ENCODE data around the gene IGSF9.

Gene IGSF9

GRCh38 chr1:159972443-159973205 lies 27.2 kb upstream of the IGSF9 start:
- DNase-seq (ENCODE audit: low read depth in 2 of 2) = no peak

DNA sequence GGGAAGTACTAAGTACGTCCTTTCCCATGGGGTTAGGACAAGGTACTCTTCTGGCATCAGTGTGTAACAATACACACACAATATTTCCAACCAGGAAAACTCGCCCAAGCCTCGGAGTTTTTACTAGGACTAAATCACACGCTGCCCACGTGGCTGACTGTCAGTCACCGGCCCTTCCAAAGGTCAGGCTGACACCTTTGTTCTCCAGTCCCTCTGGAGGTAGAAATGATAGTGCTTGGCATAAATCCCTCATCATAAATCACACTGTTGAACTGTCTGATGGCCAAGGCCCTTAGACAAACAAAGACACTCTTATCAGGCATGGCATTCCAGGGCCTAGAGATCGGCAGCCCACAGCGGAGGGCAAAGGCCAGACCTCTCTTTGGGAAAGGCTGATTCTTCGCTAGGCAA lies 25.5 kb upstream of the IGSF9 start:
- DNase-seq (ENCODE audit: low read depth in 2 of 2) = no peak

DNA sequence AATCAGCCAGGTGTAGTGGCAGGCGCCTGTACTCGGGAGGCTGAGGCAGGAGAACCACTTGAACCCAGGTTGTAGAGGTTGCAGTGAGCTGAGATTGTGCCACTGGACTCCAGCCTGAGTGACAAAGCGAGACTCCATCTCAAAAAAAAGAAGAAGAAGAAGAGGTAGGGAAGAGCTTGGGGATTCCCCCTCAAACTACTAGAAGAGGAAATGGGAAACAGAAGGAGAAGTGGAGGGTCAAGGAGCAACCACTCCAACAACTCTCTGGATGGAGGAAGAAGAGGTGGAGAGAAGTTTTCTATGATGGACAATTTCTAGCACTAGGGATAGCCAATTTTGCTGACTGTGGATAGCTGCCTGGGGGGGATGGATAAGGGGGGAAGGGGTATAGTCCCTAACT lies 23.5 kb upstream of the IGSF9 start:
- DNase-seq (ENCODE audit: low read depth in 2 of 2) = no peak

GRCh38 chr1:159965263-159965662 lies 19.9 kb upstream of the IGSF9 start:
- DNase-seq (ENCODE audit: low read depth in 2 of 2) = no peak

DNA sequence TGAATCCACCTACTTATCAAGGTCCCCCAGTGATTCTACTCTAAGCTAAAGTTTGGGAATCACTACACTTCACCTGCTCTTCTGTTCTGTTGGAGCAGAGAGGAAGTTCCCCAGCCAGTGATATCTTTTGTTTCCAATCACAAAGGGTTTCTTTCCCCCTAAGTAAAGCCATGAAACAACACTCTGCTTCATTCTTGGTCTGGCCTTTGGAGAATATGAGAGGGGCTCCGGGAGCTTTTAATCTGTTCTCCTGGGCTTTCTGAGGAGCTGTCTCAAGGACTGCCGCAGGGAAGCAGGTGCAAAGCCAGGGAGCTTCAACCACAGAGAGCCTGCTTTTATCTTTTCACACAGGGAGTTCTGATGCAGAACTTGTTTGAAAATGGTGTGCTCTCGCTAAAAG lies 18.7 kb upstream of the IGSF9 start:
- no peak for DNase-seq (ENCODE audit: low read depth in 2 of 2)

- DNase-seq (ENCODE audit: low read depth in 2 of 2) = no peak
These were observed 16.8 kb upstream of the IGSF9 start for GRCh38 chr1:159962176-159962575.

DNA sequence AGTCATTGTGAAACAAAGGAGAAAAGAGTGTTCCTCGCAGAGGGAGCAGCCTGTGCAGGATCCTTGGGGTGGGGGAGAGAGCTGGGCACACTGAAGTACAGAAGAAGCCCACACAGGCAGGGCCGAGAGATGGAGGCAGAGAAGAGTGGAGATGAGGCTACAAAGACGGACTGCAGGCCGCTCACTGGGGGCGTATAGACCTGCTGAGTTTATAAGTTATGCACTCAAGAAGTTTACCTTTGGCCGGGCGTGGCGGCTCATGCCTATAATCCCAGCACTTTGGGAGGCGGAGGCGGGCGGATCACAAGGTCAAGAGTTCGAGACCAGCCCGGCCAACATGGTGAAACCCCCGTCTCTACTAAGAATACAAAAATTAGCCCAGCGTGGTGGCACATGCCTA lies 16.2 kb upstream of the IGSF9 start:
- no peak for DNase-seq (ENCODE audit: low read depth in 2 of 2)

GRCh38 chr1:159960721-159961381 lies 15.4 kb upstream of the IGSF9 start:
- no peak for DNase-seq (ENCODE audit: low read depth in 2 of 2)

- DNase-seq (ENCODE audit: low read depth in 2 of 2) = no peak
These were observed 14.0 kb upstream of the IGSF9 start for GRCh38 chr1:159959451-159959850.

DNA sequence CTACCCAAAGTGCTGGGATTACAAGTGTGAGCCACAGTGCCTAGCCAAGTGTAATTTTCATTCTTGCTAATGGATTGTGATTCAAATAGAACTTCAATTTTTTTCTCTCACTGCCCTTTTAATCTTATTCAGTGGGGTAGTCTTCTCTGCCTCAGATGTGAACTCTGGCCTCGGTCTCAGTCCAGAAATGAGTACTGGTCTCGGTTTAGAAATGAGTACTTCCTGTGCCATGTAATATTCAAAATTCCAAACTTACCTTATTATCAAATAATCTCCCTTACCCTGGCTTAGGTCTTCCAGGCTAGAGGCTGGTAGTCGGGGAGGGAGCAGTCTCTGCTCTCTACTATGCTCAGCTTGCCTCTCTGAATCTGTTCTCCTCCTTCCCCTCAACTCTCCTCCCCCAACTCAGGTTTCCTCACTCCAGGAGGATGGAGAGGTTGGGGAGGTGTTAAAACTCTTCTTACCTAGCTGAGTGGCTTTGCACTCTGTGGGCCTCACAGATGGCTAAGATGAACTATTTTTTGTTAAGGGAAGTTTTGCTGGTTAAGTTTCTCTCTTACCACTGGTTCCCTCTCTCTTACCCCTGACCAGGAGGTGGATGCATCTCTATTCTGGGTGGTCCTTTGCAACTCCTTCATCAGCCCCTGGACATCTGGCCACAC lies 13.4 kb upstream of the IGSF9 start:
- no peak for DNase-seq (ENCODE audit: low read depth in 2 of 2)

- no peak for DNase-seq (ENCODE audit: low read depth in 2 of 2)
These were observed 12.4 kb upstream of the IGSF9 start for GRCh38 chr1:159957824-159958268.

GRCh38 chr1:159955456-159955855 lies 10.0 kb upstream of the IGSF9 start:
- DNase-seq (ENCODE audit: low read depth in 2 of 2) = no peak

DNA sequence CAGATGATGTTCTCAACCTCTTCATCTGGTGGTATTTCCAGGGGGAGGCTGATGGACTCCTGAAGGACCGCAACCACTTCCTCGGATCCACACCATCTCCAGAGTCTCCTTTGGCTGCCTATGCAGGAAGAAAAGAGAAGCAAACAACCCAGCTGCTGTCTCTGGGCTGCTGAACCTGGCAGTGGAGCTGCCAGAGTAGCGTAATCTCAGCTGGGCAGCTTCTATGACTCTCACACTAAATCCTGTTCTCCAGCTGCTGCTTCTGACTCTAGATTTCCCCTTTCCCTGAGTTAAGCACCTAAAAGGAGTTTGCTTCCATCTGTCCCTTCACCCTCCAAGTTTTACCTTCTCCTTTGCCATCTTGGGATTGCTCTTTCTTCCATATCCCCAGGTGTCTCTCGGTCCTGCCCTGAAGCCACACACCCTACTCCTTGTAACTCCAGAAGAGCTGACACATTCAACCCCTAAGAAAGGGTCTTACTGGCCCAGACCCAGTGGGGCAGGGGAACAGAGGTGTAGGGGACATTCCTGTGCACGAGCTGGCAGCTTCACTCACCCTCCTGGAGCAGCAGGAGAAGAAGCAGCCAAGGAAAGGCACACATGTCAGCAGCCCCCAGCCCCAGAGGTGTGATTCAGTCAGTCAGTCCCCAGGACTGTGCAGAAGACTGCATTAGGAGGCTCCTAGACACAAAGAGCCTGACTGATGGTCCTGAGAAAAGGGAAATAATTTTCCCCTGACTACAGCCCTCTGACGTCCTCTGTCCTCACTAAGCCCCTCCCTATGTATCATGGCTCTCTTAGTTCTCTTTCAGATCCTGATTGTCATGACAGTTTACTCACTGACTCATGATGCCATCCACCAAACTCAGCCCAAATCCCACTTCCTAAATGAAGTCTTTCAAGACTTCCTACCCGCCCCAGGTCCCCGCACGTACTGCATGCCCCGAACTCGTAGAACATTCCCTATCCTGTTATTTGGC lies 8.4 kb upstream of the IGSF9 start, which contains the start of gene SLAMF9:
TSS of gene SLAMF9 (minus strand) at position 702 of the 980 bp plus-strand sequence. CDS start at position 602, 100 bp downstream.
- DNase-seq (ENCODE audit: low read depth in 2 of 2) = no peak

DNA sequence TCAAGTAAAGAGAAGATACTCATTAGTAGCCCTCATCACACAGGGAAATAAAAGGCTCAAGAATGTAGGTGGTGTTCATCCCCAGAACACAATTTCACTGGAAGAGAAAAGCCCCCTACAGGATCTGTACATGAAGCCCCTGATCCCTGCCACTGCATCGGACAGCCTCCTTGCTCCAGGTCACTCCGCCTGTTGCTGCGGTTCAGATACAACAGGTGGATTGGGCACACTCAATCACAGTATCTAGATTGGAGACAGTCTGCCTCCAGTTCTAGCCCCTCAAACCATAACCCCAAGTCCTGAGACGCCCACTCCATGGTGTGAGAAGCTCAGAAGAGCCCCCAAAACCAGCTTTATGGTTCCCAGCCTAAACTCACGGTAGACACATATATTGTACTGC lies 7.5 kb upstream of the IGSF9 start:
- DNase-seq (ENCODE audit: low read depth in 2 of 2) = no peak

DNA sequence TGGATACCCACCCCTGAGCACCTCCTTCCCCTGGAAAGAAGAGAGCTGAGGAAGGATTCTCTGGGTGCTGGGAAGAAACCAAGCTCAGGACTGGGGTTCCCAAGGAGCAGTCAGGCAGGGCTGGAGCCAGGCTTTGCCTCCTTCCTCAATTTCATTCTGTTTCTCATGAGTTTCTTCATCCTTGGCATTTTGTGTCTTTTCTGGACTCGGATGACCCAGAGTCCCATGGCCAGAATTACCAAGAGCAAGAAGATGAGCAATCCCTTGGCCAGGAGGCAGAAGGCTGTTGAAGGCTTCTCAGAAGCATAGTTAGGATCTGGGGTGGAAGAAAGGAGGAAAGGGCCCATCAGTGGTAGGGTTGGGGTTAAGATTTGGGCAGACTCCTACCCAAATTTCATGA lies 6.1 kb upstream of the IGSF9 start:
- DNase-seq (ENCODE audit: low read depth in 2 of 2) = no peak

GRCh38 chr1:159951016-159951415 lies 5.6 kb upstream of the IGSF9 start:
- no peak for DNase-seq (ENCODE audit: low read depth in 2 of 2)

GRCh38 chr1:159949981-159950381 lies 4.6 kb upstream of the IGSF9 start:
- DNase-seq (ENCODE audit: low read depth in 2 of 2) = no peak

DNA sequence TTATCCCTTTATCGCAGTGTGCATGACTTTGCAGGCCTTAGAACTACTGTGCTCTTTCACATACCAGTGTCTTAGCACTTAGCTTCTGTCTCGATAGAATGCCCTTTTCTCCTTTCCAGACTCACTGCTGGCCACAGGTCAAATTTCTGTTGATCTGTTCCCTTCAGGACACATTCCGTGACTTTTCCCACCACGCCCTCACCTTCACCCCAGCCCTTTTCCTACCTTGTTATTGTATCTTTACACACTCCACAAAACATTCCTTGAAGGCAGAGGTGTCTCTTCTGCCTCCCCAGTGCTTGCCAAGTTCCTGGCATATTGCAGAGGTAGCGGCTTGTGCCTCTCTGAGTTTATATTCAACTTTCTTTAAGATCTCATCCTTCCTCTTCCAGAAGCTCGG lies 3.7 kb upstream of the IGSF9 start:
- DNase-seq (ENCODE audit: low read depth in 2 of 2) = no peak

DNA sequence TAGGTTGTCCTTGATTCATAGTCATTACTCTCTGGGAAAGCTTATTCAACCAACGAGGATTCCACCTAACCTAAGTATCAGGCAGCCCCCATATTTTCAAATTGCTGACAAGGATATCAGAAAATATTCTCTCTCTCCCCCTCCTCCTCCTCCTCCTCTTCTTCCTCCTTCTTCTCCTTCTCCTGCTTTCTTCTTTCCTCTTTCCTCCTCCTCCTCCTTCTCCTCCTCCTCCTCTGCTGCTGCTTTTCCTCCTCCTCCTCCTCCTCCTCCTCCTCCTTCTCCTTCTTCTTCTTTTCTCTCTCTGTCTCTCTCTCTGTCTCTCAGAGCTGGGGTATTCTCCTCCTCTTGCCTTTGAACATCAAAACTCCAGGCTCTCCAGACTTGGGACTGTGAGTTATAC lies 2.5 kb upstream of the IGSF9 start:
- no peak for DNase-seq (ENCODE audit: low read depth in 2 of 2)

- DNase-seq (ENCODE audit: low read depth in 2 of 2) = no peak
These were observed 1.1 kb upstream of the IGSF9 start for GRCh38 chr1:159946242-159947187.
